ENCODE measurements around the gene CFHR2.

DNA sequence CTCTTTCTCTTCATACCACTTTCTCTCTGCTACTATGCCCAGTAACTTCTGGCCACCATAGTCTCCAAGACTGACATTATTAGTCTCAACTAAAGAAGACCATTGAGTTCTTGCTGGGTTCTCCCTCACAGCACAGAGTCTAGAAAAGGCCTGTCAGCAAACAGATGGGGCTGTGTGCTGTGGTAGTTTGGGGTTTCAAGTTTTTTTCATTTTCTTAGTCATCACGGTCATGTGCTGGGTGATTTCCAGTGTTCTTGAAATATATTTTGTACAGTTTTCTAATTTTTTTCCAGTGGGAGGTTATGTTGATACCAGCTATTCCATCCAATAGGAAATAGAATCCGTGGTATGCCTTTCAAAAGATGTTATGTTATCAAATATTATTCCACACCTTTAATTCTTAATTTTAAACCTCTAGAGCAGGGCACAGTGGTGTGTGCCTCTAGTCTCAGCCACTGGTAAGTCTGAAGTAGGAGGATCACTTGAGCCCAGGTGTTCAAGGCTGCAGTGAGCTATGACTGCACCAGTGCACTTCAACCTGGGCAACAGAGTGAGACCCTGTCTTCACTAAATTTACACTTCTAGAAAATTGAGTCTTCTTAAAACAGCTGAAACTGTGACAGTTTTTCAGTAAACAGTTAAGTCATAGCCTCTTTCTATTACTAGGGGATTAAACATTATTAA, 8.3 kb downstream of the CFHR2 start:
- TF ChIP-seq, protein P1, sequence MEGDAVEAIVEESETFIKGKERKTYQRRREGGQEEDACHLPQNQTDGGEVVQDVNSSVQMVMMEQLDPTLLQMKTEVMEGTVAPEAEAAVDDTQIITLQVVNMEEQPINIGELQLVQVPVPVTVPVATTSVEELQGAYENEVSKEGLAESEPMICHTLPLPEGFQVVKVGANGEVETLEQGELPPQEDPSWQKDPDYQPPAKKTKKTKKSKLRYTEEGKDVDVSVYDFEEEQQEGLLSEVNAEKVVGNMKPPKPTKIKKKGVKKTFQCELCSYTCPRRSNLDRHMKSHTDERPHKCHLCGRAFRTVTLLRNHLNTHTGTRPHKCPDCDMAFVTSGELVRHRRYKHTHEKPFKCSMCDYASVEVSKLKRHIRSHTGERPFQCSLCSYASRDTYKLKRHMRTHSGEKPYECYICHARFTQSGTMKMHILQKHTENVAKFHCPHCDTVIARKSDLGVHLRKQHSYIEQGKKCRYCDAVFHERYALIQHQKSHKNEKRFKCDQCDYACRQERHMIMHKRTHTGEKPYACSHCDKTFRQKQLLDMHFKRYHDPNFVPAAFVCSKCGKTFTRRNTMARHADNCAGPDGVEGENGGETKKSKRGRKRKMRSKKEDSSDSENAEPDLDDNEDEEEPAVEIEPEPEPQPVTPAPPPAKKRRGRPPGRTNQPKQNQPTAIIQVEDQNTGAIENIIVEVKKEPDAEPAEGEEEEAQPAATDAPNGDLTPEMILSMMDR (IDR thresholded peaks at IDR 0.05; ENCODE audit: insufficient read depth, low read depth, low read length): no peak
- TF ChIP-seq EZH2 (IDR thresholded peaks at IDR 0.05; ENCODE audit: insufficient read depth, low read length): no peak
